Renal pelvis (tissue), 12 donors: ENCODE data around the gene ECI2. TPM values are rescaled to one million over a fixed set of nuclear protein-coding genes. Genes with fewer than 3 reads are reported as not detected.

Experiments used
- DNase-seq: peaks from one replicate; pipeline ENCODE4 v3.0.0-alpha.2; 2013
- long read RNA-seq, 16 experiments: transcript quantifications; one replicate each; lab custom pipeline, GENCODE V29; 2026
- polyA plus RNA-seq, 3 donors: library from polyadenylated mRNA; unstranded; fragments of 120-200 nt; gene quantifications; one replicate each; pipeline ENCODE4 v1.2.1, GENCODE V29; 2013; ENCODE audit not compliant: insufficient read length in 3 of 3

Gene ECI2, protein sequence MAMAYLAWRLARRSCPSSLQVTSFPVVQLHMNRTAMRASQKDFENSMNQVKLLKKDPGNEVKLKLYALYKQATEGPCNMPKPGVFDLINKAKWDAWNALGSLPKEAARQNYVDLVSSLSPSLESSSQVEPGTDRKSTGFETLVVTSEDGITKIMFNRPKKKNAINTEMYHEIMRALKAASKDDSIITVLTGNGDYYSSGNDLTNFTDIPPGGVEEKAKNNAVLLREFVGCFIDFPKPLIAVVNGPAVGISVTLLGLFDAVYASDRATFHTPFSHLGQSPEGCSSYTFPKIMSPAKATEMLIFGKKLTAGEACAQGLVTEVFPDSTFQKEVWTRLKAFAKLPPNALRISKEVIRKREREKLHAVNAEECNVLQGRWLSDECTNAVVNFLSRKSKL
- polyA plus RNA-seq, result 100 to 1,000 TPM in 2 of 3 donors, 10 to 100 TPM in 1; 98.5 to 104 (median 102) TPM
- long read RNA-seq, donor 1, transcript ECI2-201 (10 exons, 1,380 nt), result minor isoform, 17 of 43 reads
- long read RNA-seq, donor 1, transcript ECI2-202 (10 exons, 1,407 nt), result major isoform, 18 of 43 reads
- long read RNA-seq, donor 1, partial matches to known transcripts, result 7 of 43 reads
- long read RNA-seq, donor 1, other reads (novel, unspliced or antisense), result 0 of 43 reads
- long read RNA-seq, donor 2, transcript ECI2-202 (10 exons, 1,407 nt), result major isoform, 25 of 48 reads
- long read RNA-seq, donor 2, transcript ECI2-201 (10 exons, 1,380 nt), result minor isoform, 23 of 48 reads
- long read RNA-seq, donor 2, partial matches to known transcripts, result 0 of 48 reads
- long read RNA-seq, donor 2, other reads (novel, unspliced or antisense), result 0 of 48 reads
- long read RNA-seq, donor 3, transcript ECI2-202 (10 exons, 1,407 nt), result minor isoform, 12 of 39 reads
- long read RNA-seq, donor 3, transcript ECI2-201 (10 exons, 1,380 nt), result major isoform, 15 of 39 reads
- long read RNA-seq, donor 3, partial matches to known transcripts, result 11 of 39 reads
- long read RNA-seq, donor 3, other reads (novel, unspliced or antisense), result 0 of 39 reads
- long read RNA-seq, donor 4, transcript ECI2-202 (10 exons, 1,407 nt), result major isoform, 18 of 57 reads
- long read RNA-seq, donor 4, transcript ECI2-201 (10 exons, 1,380 nt), result minor isoform, 15 of 57 reads
- long read RNA-seq, donor 4, partial matches to known transcripts, result 21 of 57 reads
- long read RNA-seq, donor 4, other reads (novel, unspliced or antisense), result 0 of 57 reads
- long read RNA-seq, donor 5, transcript ECI2-202 (10 exons, 1,407 nt), result major isoform, 12 of 26 reads
- long read RNA-seq, donor 5, transcript ECI2-201 (10 exons, 1,380 nt), result major isoform, 12 of 26 reads
- long read RNA-seq, donor 5, partial matches to known transcripts, result 0 of 26 reads
- long read RNA-seq, donor 5, other reads (novel, unspliced or antisense), result 0 of 26 reads
- long read RNA-seq, donor 6, transcript ECI2-202 (10 exons, 1,407 nt), result major isoform, 20 of 40 reads
- long read RNA-seq, donor 6, transcript ECI2-201 (10 exons, 1,380 nt), result minor isoform, 10 of 40 reads
- long read RNA-seq, donor 6, partial matches to known transcripts, result 9 of 40 reads
- long read RNA-seq, donor 6, other reads (novel, unspliced or antisense), result 0 of 40 reads
- long read RNA-seq, donor 7, transcript ECI2-201 (10 exons, 1,380 nt), result major isoform, 18 of 52 reads
- long read RNA-seq, donor 7, transcript ECI2-202 (10 exons, 1,407 nt), result minor isoform, 13 of 52 reads
- long read RNA-seq, donor 7, partial matches to known transcripts, result 18 of 52 reads
- long read RNA-seq, donor 7, other reads (novel, unspliced or antisense), result 0 of 52 reads
- long read RNA-seq, donor 8, transcript ECI2-201 (10 exons, 1,380 nt), result major isoform, 8 of 18 reads
- long read RNA-seq, donor 8, transcript ECI2-202 (10 exons, 1,407 nt), result minor isoform, 5 of 18 reads
- long read RNA-seq, donor 8, partial matches to known transcripts, result 5 of 18 reads
- long read RNA-seq, donor 8, other reads (novel, unspliced or antisense), result 0 of 18 reads
- long read RNA-seq, donor 9, transcript ECI2-201 (10 exons, 1,380 nt), result major isoform, 32 of 79 reads
- long read RNA-seq, donor 9, transcript ECI2-202 (10 exons, 1,407 nt), result minor isoform, 30 of 79 reads
- long read RNA-seq, donor 9, partial matches to known transcripts, result 16 of 79 reads
- long read RNA-seq, donor 9, other reads (novel, unspliced or antisense), result 0 of 79 reads
- long read RNA-seq, donor 10, transcript ECI2-201 (10 exons, 1,380 nt), result major isoform, 12 of 33 reads
- long read RNA-seq, donor 10, transcript ECI2-202 (10 exons, 1,407 nt), result major isoform, 12 of 33 reads
- long read RNA-seq, donor 10, partial matches to known transcripts, result 8 of 33 reads
- long read RNA-seq, donor 10, other reads (novel, unspliced or antisense), result 0 of 33 reads
- long read RNA-seq, donor 11, transcript ECI2-201 (10 exons, 1,380 nt), result major isoform, 15 of 39 reads
- long read RNA-seq, donor 11, transcript ECI2-202 (10 exons, 1,407 nt), result minor isoform, 12 of 39 reads
- long read RNA-seq, donor 11, partial matches to known transcripts, result 10 of 39 reads
- long read RNA-seq, donor 11, other reads (novel, unspliced or antisense), result 0 of 39 reads
- long read RNA-seq, donor 12, transcript ECI2-202 (10 exons, 1,407 nt), result minor isoform, 25 of 63 reads
- long read RNA-seq, donor 12, transcript ECI2-201 (10 exons, 1,380 nt), result major isoform, 28 of 63 reads
- long read RNA-seq, donor 12, partial matches to known transcripts, result 7 of 63 reads
- long read RNA-seq, donor 12, other reads (novel, unspliced or antisense), result 0 of 63 reads
- long read RNA-seq, donor 13, transcript ECI2-202 (10 exons, 1,407 nt), result major isoform, 6 of 17 reads
- long read RNA-seq, donor 13, partial matches to known transcripts, result 7 of 17 reads
- long read RNA-seq, donor 13, other reads (novel, unspliced or antisense), result 0 of 17 reads
- long read RNA-seq, donor 14, transcript ECI2-201 (10 exons, 1,380 nt), result minor isoform, 14 of 90 reads
- long read RNA-seq, donor 14, transcript ECI2-202 (10 exons, 1,407 nt), result major isoform, 21 of 90 reads
- long read RNA-seq, donor 14, partial matches to known transcripts, result 50 of 90 reads
- long read RNA-seq, donor 14, other reads (novel, unspliced or antisense), result 0 of 90 reads
- long read RNA-seq, donor 15, transcript ECI2-201 (10 exons, 1,380 nt), result major isoform, 26 of 63 reads
- long read RNA-seq, donor 15, transcript ECI2-202 (10 exons, 1,407 nt), result minor isoform, 16 of 63 reads
- long read RNA-seq, donor 15, partial matches to known transcripts, result 19 of 63 reads
- long read RNA-seq, donor 15, other reads (novel, unspliced or antisense), result 0 of 63 reads
- long read RNA-seq, donor 16, transcript ECI2-202 (10 exons, 1,407 nt), result major isoform, 29 of 70 reads
- long read RNA-seq, donor 16, transcript ECI2-201 (10 exons, 1,380 nt), result minor isoform, 17 of 70 reads
- long read RNA-seq, donor 16, partial matches to known transcripts, result 21 of 70 reads
- long read RNA-seq, donor 16, other reads (novel, unspliced or antisense), result 0 of 70 reads

DNA sequence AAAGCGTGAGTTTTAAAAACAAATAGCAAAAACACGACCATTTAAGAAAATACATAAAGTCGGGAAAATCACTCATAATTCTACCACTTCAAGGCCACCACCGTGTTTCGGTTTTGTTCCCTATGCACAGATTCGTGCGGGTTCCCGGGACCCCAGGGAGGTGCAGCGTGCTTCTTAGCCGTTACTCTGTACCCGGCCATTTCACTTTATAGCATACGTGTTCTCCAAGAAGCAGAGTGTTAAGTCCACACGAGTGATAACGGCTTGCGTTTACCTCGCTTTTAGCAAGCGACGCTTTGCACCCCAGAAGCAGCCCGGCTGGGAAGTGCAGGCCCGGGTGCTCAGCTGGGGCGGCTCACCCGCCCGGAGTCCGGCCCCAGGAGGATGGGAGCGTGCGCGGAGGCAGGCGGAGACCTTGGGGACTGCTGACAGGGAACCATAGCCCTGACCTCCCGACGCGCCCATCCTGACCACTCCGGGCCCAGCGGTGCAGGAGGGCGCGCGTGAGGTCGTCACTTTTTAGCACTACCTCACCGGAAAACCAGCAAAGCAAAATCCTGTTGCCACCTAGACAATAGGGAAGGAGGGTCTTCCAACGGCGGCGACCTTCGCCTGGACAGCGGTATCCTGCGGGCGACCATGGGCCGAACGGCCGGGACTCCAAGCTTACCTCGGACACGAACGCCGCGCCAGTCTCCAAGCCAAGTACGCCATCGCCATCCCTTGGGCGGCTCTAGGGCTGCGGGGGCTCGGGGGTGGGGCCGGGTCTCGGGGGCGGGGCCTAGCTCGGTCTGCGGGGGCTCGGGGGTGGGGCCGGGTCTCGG is at the start of gene ECI2:
TSS of gene ECI2 (minus strand) at position 735 of the 824 bp plus-strand sequence. CDS start at position 720, 15 bp downstream.
- DNase-seq, result peak; percentile 67

DNA sequence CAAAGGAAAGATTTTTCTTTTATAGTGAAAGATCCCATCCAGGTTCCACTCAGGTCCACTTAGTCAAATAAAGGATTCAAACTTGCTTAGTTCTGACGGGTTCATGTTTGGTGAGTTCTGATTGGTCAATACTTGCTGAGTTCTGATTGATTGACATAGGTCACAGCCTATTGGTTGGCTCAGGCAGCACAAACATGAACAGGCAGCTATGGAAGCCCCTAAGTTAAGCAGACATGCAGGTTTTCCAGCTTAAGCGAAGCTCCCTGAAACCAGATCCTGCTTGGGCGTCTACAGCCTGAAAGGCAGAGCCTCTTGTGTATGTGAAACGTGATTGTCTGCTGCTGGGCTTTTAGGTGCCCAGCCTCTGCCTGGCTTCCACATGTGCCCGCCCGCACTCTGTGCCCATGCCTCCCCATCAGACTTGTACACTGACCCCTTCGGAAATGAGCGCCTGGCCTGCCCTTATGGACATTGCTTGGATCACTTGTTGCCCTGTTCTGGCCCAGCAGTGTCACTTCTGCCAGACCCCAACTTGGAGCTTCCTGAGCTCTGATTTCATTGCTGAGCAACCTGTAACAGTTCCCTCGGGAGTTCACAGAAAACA is 45.4 kb upstream of the ECI2 start:
- peak; percentile 22 for DNase-seq

DNA sequence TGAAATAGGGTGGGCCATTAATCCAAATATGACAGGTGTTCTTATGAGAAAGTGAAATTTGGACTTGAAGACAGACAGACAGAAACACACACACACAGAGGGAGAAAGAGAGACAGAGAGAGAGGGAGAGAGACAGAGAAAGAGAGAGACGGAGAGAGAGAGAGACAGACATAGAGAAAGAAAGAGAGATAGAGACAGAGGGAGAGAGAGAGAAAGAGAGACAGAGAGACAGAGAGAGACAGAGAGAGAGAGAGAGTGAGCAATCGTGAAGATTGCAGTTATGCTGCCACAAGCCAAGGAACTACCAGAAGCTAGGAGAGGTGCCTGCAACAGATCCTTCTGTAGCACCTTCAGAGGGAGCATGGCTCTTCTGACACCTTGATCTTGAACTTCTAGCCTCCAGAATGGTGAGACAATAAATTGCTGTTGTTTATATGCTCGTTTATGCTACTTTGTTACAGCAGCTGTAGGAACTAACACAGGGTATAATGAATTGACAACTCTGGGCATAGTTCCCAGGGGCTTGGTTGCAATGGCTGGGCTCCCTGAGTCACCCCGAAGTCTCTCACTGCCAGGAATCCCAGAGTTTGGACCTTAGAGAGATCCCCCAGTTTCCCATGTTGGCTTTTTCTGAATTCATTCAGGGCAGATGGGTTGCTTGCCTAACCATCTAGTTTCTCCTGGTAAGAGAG is 44.7 kb upstream of the ECI2 start:
- DNase-seq, result no peak

DNA sequence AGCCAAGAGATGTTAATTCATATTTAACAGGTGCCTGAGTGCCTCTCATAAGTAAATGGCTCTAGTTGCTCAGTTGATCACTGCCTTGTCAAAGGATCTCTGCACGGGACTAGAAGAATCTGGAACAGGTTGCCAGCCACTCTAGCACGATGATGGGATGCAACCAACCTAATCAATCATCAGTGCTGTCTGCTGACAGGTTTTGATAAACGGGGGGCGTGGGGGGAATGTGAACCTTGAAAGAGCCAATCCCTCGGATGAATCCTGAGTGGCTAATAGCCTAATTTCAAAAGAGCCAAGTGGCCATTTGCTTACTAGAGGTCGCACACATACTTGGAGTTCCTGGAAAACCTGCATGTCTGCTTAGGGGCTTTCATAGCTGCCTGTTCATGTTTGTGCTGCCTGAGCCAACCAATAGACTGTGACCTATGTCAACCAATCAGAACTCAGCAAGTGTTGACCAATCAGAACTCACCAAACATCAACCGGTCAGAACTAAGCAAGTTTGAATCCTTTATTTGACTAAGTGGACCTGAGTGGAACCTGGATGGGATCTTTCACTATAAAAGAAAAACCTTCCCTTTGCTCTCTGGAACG is 43.5 kb upstream of the ECI2 start:
- DNase-seq, result no peak

DNA sequence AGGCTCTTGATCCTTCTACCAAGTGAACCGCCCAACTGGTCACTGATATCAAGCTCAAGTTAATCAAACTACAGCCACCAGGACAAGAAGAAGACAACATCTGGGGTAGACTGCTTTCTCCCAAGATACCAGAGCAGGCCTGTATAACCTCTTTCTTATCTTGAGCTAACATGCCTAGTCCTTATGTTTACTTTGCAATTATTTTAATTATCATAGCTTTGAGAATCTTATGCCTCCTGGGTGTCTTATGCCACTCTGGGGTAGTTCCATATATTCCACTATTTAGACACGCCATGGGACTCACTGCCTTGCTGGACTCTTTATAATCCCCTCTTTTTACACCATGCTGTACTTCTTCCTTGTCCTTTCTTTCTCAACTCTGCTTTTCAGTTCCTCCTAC is 41.5 kb upstream of the ECI2 start:
- no peak for DNase-seq

DNA sequence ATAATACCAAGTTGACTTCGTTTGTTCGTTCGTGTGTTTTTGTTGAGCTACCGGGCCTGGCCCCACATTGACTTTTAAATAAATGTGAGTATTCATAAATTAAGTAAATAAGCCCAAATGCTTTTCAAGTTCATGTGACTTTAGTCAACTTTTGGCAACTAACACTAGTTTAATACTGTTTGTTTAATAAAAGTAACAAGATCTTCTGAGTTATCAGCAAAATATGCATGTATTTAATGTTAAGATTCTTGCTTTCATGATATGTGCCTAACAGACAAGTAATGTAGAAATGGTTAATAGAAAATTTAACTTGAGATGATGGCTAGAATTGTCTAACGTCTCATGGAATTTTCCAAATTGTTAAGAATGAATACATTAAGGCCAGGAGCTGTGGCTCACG is 38.7 kb upstream of the ECI2 start:
- no peak for DNase-seq

DNA sequence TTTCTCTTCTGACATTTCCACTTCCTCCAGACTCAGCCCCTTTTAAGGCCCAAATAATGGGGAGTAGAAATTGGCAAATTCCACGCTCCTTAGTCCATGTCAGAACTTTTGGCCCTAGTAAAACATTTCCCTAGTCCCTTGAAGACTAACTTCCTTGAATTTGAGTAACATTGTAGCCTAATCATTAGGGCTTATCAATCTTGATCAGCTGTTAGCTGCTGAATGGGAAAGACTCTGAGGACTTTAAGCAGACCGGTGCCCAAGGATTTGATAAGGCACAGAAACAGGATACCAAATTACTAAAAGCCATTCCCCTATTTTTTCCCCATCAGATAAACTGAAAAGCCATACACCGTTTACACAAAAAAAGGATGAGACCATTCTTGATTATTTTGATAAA is 37.0 kb upstream of the ECI2 start:
- no peak for DNase-seq

DNA sequence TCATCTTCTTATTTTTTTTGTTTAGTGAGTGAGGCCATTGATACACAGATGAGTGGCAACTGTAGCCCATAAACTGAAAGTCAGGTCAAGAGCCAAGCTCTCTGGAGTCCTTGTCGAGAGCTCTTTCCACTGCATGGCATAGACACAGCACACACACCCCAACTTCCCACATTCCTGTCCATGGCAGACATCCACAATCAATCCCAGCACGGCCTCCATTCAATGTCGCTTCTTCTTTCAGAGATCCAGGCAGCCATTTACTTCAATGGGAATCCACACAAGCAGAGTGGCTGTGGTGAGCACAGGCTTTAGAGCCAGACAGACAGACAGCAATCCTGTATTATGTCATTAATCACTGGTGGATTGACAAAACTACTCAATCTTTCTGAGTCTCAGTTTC is 34.9 kb upstream of the ECI2 start:
- DNase-seq, result no peak

DNA sequence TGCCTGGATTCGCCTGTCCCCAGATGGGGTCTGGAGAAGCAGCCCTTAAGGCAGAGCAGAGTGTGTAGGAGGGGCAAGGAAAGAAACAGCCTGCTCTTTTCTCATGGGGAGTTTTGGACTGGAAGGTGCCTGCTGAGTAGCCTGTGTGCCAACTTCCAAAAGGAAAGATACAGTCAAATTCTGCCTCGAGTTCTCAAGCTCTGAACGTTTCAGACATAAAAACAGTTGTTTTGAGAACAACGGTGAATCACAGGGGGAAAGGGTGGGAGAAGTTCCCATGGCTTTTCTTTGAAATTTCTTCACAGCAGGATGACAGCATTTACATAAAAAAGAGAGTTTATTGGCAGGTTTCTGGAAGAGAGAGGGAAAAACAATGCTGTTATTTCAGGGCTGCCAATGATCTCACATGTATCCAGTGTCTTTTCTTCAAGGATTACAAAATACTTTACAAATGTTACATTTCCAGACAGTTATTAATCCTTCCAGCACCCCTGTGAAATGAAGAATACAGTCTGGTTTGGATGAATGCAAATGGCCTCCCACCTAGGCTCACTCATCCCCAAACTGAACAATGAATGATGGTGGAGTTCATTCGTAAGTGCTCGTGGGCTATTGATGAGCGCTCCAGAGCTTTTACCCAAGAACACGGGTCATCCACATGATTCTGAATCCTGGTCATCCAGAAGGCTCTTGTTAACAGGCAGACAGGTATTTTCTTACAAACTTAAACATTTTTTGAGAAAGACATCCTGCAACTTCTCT is 33.8 kb upstream of the ECI2 start:
- DNase-seq, result no peak

DNA sequence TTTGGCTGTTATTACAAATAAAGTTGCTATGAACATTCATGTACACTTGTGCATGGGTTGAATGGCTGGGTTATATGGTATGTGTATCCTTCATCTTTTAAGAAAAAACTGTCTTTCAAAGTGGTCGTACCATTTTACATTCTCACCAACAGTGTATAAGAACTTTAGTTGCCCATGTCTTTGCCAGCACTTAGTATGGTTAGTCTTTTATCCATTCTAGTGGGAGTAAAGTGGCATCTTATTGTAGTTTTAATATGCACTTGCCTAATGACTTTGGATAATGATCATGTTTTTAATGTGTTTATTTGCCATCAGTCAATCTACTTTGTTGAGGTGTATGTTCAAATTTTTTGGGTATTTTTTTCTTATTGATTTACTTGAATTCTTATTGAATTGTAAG is 32.5 kb upstream of the ECI2 start:
- DNase-seq, result no peak

DNA sequence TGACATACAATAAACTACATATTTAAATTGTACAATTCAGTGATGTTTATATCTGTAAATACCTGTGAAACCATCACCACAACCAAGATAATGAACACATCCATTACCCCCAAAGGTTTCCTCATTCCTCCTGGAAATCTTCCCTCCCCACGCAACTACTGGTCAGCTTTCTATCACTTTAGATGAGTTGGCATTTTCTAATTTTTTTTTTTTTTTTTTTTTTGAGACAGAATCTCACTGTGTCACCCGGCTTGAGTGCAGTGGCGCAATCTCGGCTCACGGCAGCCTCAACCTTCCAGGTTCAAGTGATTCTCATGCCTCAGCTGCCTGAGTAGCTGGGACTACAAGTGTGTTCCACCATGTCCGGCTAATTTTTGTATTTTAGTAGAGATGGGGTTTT is 31.7 kb upstream of the ECI2 start:
- DNase-seq, result no peak

DNA sequence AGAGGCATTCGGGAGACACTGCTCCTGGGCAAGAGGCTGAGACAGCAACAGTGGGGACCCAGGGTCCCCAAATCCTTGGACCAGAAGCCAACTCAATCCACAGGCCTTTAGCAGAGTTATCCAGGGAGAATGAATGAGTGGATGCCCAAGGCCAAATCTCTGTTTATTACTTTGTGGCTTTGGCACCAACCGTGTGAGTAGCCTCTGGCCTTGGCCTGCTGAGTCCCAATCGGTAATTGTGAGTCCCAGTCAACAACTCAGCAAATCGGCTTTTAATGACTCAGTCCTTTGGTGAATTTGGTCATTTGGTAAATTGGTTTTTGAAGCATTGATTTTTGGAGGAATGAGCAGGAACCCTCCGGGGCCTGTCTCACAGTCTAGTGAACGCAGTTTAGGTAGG is 29.1 kb upstream of the ECI2 start:
- no peak for DNase-seq

DNA sequence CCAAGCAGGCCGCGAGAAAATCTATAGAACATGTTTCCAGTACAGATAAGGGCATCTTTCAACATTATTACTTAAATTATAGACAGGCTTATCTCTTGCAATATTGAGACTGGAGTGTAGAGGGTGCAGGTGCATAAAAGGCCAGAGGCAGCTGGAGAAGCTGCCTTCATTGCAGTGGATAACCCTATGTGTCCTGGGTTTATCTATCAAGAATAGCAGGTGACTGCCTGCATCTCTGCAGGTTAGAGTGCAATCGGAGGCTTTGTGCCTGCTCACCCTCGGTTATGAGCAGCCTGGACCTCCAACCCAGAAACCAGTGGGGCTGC is 28.7 kb upstream of the ECI2 start:
- no peak for DNase-seq
